ENCODE measurements around the gene RHOH.

RHOH gene

GRCh38 chr4:40190465-40190864 lies 6.4 kb upstream of the RHOH start:
- DNase-seq, result no peak

DNA sequence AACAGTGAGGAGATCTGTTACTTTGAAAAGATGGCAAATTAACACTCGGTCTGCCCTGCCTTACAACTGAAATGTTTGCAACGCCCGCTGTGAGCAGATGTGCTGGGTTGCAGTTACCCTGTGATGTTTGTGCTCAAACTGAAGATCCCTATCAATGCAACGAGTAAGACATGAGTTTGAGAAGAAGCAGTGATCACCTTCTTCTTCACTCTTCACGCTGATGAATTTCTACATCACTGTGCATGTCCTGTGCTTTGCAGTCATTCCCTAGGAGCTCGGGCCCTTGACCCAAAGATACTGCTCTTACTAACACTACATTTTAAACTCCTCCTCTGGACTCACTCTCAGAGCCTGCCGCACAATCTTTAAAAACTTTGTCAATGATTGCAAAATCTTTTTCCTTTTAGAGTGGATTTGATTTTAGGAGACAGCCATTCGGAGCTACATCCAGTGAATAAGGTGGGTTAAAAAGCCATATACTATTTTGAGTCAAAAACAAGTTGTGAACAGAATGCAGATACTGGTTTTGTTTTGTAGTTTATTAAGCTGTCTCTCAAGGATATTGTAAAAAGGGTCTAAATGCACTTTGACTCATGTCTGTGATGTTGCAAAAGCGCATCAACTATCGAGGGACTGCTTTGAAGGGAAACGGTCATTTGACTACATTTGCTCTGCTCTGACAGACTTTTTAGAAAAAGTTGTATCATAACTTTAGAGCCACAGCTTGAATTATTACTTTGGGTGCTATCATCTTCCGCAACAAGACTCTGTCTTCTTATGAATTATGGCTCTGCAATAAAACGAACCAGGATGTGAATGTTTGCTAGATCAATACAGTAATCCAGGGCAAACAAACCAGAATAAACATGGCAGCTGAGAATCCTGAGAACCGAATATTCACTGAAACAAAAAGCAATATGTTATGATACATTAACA lies 5.7 kb upstream of the RHOH start:
- DNase-seq, result no peak

DNA sequence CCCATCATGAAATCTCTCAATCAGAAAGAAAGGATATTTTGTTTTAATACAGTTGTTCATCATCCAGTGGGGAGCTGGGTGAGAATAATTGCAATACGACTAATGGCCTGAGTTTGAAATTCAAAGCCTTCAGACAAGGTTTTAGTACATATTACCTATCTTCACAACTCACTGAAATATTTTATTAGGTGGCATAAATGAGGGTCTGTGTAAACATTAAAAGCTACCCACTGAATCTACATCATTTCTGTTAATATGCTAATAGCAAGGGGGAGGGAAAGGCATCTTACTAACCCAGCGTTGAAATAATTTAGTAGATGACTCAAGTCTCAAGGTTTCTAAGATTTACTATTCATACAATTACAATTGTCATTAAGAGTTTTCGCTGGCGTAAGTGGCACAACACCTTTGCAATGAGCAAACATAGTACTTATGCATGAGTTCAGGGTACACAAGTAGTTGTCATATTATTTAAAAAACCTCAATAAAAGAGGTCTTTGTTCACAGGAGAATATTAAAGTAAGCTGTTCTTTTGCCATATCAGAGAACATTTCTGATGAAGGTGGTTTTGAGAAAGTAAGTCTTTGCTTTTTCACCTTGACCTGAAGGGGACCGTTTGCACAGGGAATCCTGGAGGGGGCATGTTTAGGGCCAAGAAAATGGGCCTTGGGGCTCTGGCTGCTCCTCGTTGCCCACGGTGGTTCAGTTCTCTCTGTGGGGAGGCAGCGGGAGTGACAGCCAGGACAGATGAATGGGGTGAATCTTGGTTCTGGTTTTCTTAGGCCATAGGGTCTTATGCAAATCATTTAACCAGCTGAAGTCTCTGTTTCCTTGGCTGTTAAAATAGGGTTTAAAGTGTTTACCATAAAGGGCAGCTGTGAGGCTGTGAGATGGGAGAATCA lies 4.5 kb upstream of the RHOH start:
- no peak for DNase-seq

DNA sequence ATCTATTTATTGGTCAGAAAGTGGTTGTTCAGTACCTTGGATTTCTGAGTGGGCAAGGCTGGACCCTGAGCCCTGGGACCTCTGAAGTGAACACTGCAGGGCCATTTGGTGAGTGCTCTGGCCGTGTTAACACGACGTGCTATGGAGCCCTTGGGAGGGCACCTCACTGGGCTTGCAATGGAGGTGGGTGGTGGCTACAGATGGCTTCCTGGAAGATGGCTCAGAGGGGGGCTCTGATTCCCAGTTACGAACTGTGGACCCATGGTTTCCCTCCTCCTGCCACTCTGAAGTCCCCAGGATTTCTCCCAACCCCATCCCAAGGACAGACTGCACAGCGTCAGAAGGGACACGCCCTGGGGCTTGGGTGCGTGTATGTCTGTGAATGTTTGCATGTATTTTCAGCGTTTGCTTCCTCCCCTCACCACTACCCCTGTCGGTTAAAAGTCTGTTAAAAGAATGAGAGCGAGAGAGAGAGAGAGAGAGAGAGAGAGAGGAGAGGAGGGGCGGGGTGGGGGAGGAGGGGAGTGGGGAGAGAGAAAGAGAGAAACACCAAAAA lies 3.7 kb upstream of the RHOH start:
- no peak for DNase-seq

- DNase-seq, result no peak
Measured at GRCh38 chr4:40193578-40193977, 3.3 kb upstream of the RHOH start.

GRCh38 chr4:40194602-40195161 lies 2.1 kb upstream of the RHOH start:
- DNase-seq, result no peak

DNA sequence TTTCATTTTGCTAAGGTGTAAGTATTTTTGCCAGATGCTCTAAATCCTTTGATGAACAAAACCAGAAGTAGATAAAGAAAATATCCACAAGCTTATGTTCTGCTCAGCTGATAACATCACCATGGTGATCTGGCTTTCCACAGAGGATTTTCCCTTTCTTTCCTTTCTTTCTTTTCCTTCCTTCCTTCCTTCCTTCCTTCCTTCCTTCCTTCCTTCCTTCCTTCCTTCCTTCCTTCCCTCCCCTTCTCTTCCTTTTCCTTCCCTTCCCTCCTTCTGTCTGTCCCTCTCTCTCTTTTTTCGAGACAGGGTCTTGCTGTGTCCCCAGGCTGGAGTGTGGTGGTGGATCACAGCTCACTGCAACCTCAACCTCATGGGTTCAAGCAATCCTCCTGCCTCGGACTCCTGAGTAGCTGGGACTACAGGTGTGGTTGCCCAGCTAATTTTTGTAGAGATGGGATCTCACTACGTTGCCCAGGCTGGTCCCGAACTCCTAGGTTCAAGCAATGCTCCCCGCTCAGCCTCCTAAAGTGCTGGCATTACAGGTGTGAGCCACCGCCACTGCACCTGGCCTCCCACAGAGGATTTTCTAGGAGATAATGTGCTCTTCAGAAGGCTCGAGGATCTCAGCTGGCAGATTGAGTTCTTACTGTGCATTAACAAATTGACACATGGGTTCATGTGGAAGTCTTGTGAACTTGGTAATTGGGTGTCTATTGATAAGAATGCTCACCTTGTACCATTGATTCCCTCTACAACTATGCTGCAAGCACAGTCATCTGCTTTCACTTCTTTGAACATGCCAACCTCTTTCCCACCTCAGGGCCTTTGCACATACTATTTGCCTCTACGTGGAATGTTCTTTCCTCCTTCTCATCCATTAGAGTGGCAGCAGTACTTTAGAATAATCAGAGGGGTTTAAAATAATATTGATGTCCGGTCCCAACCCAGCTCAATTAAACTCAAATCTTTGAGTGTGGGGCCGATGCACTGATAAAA lies 1.4 kb upstream of the RHOH start:
- DNase-seq, result no peak

- no peak for DNase-seq
Measured at GRCh38 chr4:40196272-40196671, 559 bp upstream of the RHOH start.

DNA sequence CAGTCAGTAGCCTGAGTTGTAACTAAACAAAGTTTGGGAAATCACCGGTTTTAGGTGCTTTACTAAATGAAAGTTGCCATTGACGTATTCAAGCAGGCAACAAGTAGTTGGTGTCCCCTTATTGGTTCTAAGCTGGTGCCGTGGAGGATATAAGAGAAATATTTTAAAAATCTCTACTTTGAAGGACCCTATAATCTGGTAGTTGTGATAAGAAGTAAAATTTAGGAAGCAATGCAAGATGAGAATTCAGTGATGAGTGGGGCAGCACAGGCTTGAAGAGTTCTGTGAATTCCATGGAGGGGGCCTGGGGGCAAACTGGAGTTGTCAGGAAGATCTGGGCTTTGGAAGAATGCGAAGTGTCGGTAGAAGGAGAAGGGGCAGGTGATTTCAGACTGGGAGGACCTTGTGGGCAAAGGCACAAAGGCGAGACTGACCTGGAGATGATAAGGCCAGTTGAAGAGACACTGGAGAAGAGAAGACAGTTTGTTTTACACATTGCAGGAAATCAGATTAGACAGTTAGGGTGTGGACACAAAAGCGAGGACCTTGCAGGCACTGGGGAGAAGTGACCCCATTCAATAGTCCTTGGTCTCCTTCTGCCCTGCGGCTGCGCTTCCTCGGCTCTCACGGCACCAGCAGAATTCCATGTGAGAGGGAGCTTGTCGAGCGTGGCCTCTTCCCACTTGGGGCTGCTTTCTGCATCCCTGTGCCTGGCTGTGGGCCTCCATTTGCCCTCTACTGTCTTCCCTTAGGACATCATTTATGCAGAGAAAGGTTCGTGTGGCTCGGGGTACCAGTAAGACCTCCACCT lies 1.3 kb downstream of the RHOH start:
- DNase-seq, result no peak

GRCh38 chr4:40199179-40199670 lies 2.4 kb downstream of the RHOH start:
- DNase-seq, result no peak

- DNase-seq, result no peak
Measured at GRCh38 chr4:40199999-40200874, 3.4 kb downstream of the RHOH start.

DNA sequence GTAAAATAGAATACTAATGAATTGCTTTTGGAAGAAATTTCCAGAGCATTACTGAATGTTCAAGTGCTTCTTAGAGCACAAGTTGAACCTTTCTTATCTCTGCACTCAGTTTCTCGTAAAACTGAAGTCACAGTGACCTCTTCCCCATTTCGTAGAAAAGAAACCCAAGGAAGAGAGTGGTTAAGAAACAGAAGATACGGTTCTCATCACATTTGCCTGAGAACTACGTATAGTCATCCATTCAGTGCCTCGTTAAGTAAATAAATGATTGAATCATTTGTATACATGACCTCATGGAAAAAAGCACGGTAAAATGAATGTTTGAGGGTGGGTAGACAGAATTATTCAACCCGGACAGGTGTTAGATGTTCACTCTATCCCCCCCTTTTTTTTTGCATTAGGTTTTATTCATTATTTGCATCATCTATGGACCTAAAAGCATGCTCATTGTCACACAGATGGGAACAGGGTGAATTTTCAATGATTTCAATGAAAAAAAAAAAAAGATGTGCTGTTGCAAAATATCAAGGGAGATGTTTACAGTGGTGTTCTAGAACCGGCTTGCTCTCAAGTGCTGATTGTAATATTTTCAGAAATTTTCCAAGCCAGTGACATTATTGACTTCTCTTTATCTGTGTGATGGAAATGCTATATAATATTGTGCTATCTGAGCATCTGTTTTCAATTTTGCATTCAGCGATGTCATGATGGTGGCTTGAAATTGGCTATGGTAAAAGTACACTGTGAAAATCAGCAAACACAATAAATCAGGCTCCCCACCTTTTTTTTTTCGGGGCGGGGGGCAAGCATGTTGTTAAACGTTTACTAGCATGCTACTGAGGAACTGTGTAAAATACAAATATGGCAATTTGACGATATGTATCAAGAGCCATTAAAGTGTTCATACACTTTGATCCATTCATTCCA lies 4.3 kb downstream of the RHOH start:
- DNase-seq, result no peak

DNA sequence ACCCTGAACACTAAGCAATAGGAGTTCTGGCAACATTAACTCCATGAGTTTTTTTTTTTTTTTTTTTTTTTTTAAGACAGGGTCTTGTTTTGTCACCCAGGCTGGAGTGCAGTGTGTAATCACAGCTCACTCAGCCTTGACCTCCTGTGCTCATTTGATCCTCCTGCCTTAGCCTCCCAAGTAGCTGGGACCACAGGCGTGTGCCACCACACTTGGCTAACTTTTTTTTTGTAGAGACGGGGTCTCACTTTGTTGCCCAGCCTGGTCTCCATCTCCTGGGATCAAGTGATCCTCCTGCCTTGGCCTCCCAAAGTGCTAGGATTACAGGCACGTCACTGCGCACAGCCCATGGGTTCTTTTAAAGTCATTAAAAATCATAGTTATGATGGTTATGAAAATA lies 5.1 kb downstream of the RHOH start:
- DNase-seq, result no peak

GRCh38 chr4:40202474-40202873 lies 5.6 kb downstream of the RHOH start:
- DNase-seq, result no peak

- DNase-seq, result no peak
Measured at GRCh38 chr4:40204507-40205258, 7.9 kb downstream of the RHOH start.

DNA sequence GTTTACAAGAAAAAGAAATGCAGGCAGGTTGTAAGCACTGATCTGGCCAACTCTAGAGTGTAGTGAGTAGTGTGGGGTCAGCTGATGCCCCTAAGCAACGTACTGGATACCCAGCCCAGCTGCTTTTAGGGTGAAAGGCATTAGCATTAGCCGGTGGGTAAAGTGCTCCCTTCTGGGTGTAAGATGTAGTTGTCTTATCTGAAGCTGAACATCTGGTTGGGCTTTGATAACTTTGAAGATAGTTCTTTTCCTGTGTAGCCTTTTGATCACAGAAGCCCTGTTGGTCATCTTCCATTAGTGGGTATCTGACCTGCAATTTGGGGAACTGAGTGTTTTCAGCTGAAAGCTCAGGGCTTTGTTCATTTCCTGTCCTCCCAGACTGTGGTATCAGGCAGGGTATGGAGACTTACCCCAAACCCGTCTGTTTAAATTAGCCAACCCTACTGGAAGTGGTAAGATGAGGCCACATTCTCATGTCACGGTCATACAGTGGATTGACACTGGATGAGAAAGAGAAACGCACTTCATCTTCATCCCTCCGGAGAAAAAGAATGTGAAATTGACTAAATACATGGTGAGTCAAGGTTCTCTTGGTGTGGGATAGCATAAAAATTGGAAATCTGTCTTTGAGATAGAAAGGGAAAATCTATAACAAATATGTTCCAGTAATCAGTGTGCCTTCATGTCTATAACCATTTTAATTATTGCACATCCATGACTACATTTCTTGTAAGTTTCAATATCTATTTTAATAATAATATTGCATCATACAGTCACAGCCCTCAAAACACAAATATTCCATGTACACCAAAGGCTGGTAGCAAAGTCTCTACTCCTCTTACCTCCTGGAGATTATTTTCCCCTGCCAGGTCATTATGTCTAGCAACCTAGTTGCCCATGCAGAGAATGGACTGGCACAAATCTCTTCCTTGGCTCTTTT lies 8.7 kb downstream of the RHOH start:
- no peak for DNase-seq

- DNase-seq, result no peak
Measured at GRCh38 chr4:40206426-40206825, 9.6 kb downstream of the RHOH start.

All from NCI-H187 treated with DMSO at 0.1 percent for 48 hours (cell line).